ENCODE data around the gene SLCO3A1.

The SLCO3A1 gene

GRCh38 chr15:92165001-92165346, 311.5 kb downstream of the SLCO3A1 start:
- no peak overlapping the region for H3K4me3 ChIP-seq (ENCODE audit: control insufficient read depth, low read depth, low read length)
- TF ChIP-seq CTCF (conservative IDR thresholded peaks at IDR 0.05; ENCODE audit: control insufficient read depth, insufficient read depth, low read depth, low read length): no peak
- DNase-seq (ENCODE audit: low read depth): no peak

- TF ChIP-seq CTCF (conservative IDR thresholded peaks at IDR 0.05; ENCODE audit: control insufficient read depth, insufficient read depth, low read depth, low read length): no peak
- no peak overlapping the region for H3K4me3 ChIP-seq (ENCODE audit: control insufficient read depth, low read depth, low read length)
- no peak for DNase-seq (ENCODE audit: low read depth)
Measured at GRCh38 chr15:92166029-92166428, 312.5 kb downstream of the SLCO3A1 start.

DNA sequence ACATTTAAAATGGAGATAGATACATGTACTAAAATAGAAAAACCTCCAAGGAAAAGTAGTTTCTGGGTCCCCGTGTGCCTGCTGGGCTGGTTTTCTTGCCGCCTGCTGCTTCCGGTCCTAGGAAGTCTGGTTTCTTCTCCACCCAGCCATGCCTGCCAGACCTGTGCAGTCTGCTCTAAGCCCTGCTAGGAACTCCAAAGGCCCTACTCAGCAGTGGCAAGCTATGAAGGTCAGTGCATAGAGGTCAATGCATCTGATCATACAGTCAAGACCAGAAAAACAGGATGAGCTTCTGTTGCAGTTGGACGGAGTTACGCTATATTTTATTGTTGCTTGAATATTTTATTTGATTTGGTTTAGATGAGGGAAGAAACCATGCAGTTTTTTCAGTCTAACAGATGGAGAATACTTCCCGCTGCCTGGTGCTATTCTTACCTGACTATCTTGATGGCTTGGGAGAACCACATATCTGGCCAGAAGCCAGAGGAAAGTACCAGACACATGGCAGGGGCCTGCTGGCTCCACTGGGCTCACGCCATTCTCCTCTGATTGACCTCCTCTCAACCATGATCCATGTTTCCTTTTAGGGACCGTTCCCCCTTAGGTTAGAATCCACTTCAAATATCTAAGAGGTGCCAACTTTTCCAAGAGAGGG, 313.4 kb downstream of the SLCO3A1 start:
- H3K4me3 ChIP-seq (ENCODE audit: control insufficient read depth, low read depth, low read length): no peak overlapping the region
- DNase-seq (ENCODE audit: low read depth): no peak
- no peak for TF ChIP-seq CTCF (conservative IDR thresholded peaks at IDR 0.05; ENCODE audit: control insufficient read depth, insufficient read depth, low read depth, low read length)

- no peak overlapping the region for H3K4me3 ChIP-seq (ENCODE audit: control insufficient read depth, low read depth, low read length)
- TF ChIP-seq CTCF (conservative IDR thresholded peaks at IDR 0.05; ENCODE audit: control insufficient read depth, insufficient read depth, low read depth, low read length): no peak
- no peak for DNase-seq (ENCODE audit: low read depth)
Measured at GRCh38 chr15:92167451-92167850, 313.9 kb downstream of the SLCO3A1 start.

DNA sequence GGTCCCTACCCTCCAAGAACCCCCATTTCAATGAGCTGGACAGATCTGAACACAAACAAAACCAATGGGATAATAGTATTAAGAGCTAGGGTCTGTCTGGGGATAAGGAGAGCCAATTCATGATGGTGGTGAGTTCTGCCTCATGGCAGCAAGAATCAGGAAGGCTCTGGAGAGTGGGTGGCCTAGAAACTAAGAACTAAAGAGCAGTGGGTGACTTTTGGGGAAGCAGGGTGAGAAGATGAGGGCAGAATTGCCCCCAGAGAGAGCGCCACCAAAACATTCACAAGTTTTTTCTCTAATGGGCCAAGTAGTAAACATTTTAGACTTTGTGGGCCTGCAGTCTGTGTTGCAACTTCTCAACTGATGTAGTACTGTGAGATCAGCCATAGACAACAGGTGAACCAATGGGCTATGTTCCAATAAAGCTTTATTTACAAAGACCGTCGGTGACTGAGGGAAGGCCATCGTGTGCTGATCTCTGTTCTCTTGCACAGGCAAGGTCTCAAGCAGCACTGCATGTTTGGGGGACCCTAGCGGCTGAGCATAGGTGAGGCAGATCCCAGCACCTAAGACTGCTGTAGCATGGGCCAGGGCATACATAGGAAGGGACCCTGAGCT, 314.7 kb downstream of the SLCO3A1 start:
- no peak for DNase-seq (ENCODE audit: low read depth)
- no peak overlapping the region for H3K4me3 ChIP-seq (ENCODE audit: control insufficient read depth, low read depth, low read length)
- TF ChIP-seq CTCF (conservative IDR thresholded peaks at IDR 0.05; ENCODE audit: control insufficient read depth, insufficient read depth, low read depth, low read length): no peak

DNA sequence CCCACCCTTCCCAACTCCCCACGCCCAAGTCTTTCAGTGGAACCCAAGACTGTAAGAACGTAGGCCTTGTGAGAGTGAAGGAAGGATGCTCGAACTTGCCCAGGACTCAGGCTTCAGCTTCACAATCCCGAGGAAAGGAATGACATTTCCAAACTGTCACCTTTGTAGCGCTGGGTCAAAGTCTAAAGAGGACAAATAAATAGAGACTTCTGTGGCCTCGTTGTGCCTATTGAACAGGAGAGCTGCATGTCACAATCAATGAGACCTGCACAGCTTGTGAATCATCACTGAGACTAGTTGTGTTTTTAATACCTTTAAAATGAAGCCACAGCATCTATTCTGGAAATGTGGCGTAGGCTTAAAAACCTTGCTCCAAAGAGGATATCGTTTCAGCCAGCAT, 317.4 kb downstream of the SLCO3A1 start:
- no peak for DNase-seq (ENCODE audit: low read depth)
- H3K4me3 ChIP-seq (ENCODE audit: control insufficient read depth, low read depth, low read length): no peak overlapping the region
- TF ChIP-seq CTCF (conservative IDR thresholded peaks at IDR 0.05; ENCODE audit: control insufficient read depth, insufficient read depth, low read depth, low read length): no peak

Data from fibroblast of mammary gland (primary cell).